Tibial artery (tissue), 4 donors: ENCODE results near the gene CNTNAP2.

ENCODE experiments used
- DNase-seq, 2 donors: peaks; one replicate each; pipeline ENCODE4 v3.0.0-alpha.2; 2019
- H3K27ac ChIP-seq, 2 donors: fragments of 200-600 bp; sonication (generic) in 1 of 2; 1 replicate in 1 of 2; 2 replicates in 1 of 2; pipeline ENCODE4 v1.5.1; 2018 to 2019; ENCODE audit warnings: mild to moderate bottlenecking in 1 of 2
- H3K27me3 ChIP-seq, 2 donors: fragments of 200-600 bp; sonication (generic) in 1 of 2; one replicate each; pipeline versions ENCODE4 v1.5.1 to v1.6.0; 2016 to 2019
- H3K36me3 ChIP-seq, 3 donors: fragments of 200-600 bp; sonication (generic) in 2 of 3; one replicate each; pipeline ENCODE4 v1.5.1; 2016 to 2019; ENCODE audit warnings: mild to moderate bottlenecking in 2 of 3
- H3K4me1 ChIP-seq, 4 donors: fragments of 200-600 bp; sonication (generic) in 2 of 4; 1 replicate in 3 of 4; 2 replicates in 1 of 4; pipeline ENCODE4 v1.5.1; 2016 to 2019
- H3K4me3 ChIP-seq, 2 donors: fragments of 200-600 bp; sonication (generic) in 1 of 2; 1 replicate in 1 of 2; 2 replicates in 1 of 2; pipeline ENCODE4 v1.5.1; 2018 to 2019; ENCODE audit warnings: mild to moderate bottlenecking in 2 of 2
- H3K9me3 ChIP-seq, 3 donors: fragments of 200-600 bp; sonication (generic) in 1 of 3; one replicate each; pipeline ENCODE4 v1.5.1; 2016 to 2019
- CTCF ChIP-seq, 2 experiments: fragments of 200-600 bp in 1 of 2; fragments of 450-650 bp in 1 of 2; IDR thresholded peaks; one replicate each; pipeline ENCODE4 v1.5.1; 2017 to 2019; ENCODE audit warnings: antibody characterized with exemption in 2 of 2, mild to moderate bottlenecking in 1 of 2, moderate library complexity in 1 of 2
- intact Hi-C: fragments of 100-400 bp; cut with DNase I; formaldehyde crosslinking; loops from one replicate; pipeline ENCODE4 v1.15.0; 2023; ENCODE audit warnings: low total_unique reads

The CNTNAP2 gene

GRCh38 chr7:148147438-148147837 is 2030.8 kb downstream of the CNTNAP2 start:
- DNase-seq: no peak
- no peak for TF ChIP-seq CTCF (IDR thresholded peaks at IDR 0.05)
- H3K36me3 ChIP-seq: no peaks in the 10 kb centered on the region
- intact Hi-C loops: no loop called here
- H3K4me3 ChIP-seq: no peak overlapping the region
- no peaks in the 10 kb centered on the region for H3K4me1 ChIP-seq
- no peak overlapping the region for H3K27ac ChIP-seq
- no peaks in the 10 kb centered on the region for H3K27me3 ChIP-seq
- no peaks in the 10 kb centered on the region for H3K9me3 ChIP-seq

GRCh38 chr7:148148456-148148855 is 2031.9 kb downstream of the CNTNAP2 start:
- no peaks in the 10 kb centered on the region for H3K36me3 ChIP-seq
- intact Hi-C loops: no loop called here
- no peak for TF ChIP-seq CTCF (IDR thresholded peaks at IDR 0.05)

GRCh38 chr7:148149730-148150129 is 2033.1 kb downstream of the CNTNAP2 start:
- TF ChIP-seq CTCF (IDR thresholded peaks at IDR 0.05): no peak
- H3K4me3 ChIP-seq: no peak overlapping the region
- H3K27ac ChIP-seq: no peak overlapping the region
- H3K27me3 ChIP-seq: no peaks in the 10 kb centered on the region
- intact Hi-C loops: no loop called here
- peaks cover 0 to 9% (median 6%) of the 10 kb centered on the region in 4 donors for H3K4me1 ChIP-seq
- no peaks in the 10 kb centered on the region for H3K9me3 ChIP-seq
- no peak for DNase-seq
- no peaks in the 10 kb centered on the region for H3K36me3 ChIP-seq

More at GRCh38 chr7:148148456-148148855, 2031.9 kb downstream of the CNTNAP2 start:
- Histone ChIP-seq H3K4me1 (peaks cover 0 to 2% (median 1%) of the 10 kb centered on the region in 4 donors), H3K27ac (no peak overlapping the region), H3K4me3 (no peak overlapping the region), H3K9me3 (no peaks in the 10 kb centered on the region), H3K27me3 (no peaks in the 10 kb centered on the region)
- DNase-seq: no peak

- no peak overlapping the region for H3K27ac ChIP-seq
- H3K27me3 ChIP-seq: no peaks in the 10 kb centered on the region
- no peaks in the 10 kb centered on the region for H3K9me3 ChIP-seq
- H3K4me3 ChIP-seq: no peak overlapping the region
- H3K36me3 ChIP-seq: no peaks in the 10 kb centered on the region
- H3K4me1 ChIP-seq: peaks cover 0 to 9% (median 6%) of the 10 kb centered on the region in 4 donors
- no peak for TF ChIP-seq CTCF (IDR thresholded peaks at IDR 0.05)
- intact Hi-C loops: no loop called here
- no peak for DNase-seq
These were observed 2035.2 kb downstream of the CNTNAP2 start for GRCh38 chr7:148151778-148152177.

GRCh38 chr7:148153616-148154284 is 2037.1 kb downstream of the CNTNAP2 start:
- no peaks in the 10 kb centered on the region for H3K27me3 ChIP-seq
- no peak for TF ChIP-seq CTCF (IDR thresholded peaks at IDR 0.05)
- no peak overlapping the region for H3K27ac ChIP-seq
- peak in 1 of 2 donors; percentile 19 for DNase-seq
- no peaks in the 10 kb centered on the region for H3K36me3 ChIP-seq
- intact Hi-C loops: no loop called here
- no peak overlapping the region for H3K4me3 ChIP-seq
- no peaks in the 10 kb centered on the region for H3K9me3 ChIP-seq
- H3K4me1 ChIP-seq: peaks cover 0 to 9% (median 6%) of the 10 kb centered on the region in 4 donors
